Mesendoderm (in vitro differentiated cells): ENCODE data around the gene ZNF789.

Source experiments
- DNase-seq: peaks from one replicate; pipeline ENCODE4 v3.0.0; 2013
- H2AK5ac ChIP-seq: 2 replicates; pipeline ENCODE4 v1.6.1; 2013; ENCODE audit warnings: low read length, inconsistent platforms
- H2BK120ac ChIP-seq: 2 replicates; pipeline ENCODE4 v1.6.1; 2013; ENCODE audit warnings: low read depth, mild to moderate bottlenecking, low read length, moderate library complexity, mixed read lengths
- H2BK15ac ChIP-seq: replicated peaks from 2 replicates; pipeline ENCODE4 v1.6.1; 2013; ENCODE audit warnings: low read depth, mild to moderate bottlenecking, moderate library complexity
- H2BK5ac ChIP-seq: 2 replicates; pipeline ENCODE4 v1.6.1; 2013; ENCODE audit warnings: low read length, inconsistent platforms
- H3K18ac ChIP-seq: 2 replicates; pipeline ENCODE4 v1.6.1; 2013; ENCODE audit warnings: mild to moderate bottlenecking, low read length, mixed read lengths
- H3K23ac ChIP-seq: one replicate; pipeline ENCODE4 v1.6.1; 2013; ENCODE audit warnings: low read length
- H3K27ac ChIP-seq: 2 replicates; pipeline ENCODE4 v1.5.1; 2013; ENCODE audit warnings: low read depth, mild to moderate bottlenecking, inconsistent platforms, low read length, moderate library complexity
- H3K27me3 ChIP-seq: 2 replicates; pipeline ENCODE4 v1.6.1; 2013; ENCODE audit warnings: low read length, control low read depth, mild to moderate bottlenecking, inconsistent platforms; ENCODE audit not compliant: insufficient read depth, poor library complexity
- H3K36me3 ChIP-seq: 2 replicates; pipeline ENCODE4 v1.6.1; 2013; ENCODE audit warnings: low read length, inconsistent platforms; ENCODE audit not compliant: control insufficient read depth, insufficient read depth
- H3K4ac ChIP-seq: one replicate; pipeline ENCODE4 v1.6.1; 2013; ENCODE audit warnings: low read depth, mild to moderate bottlenecking, low read length, moderate library complexity
- H3K4me1 ChIP-seq: 2 replicates; pipeline ENCODE4 v1.6.1; 2013; ENCODE audit warnings: low read depth, low read length, inconsistent platforms; ENCODE audit not compliant: control insufficient read depth
- H3K4me2 ChIP-seq: 2 replicates; pipeline ENCODE4 v1.6.1; 2013; ENCODE audit warnings: low read length
- H3K4me3 ChIP-seq: 2 replicates; pipeline ENCODE4 v1.5.1; 2013; ENCODE audit warnings: mild to moderate bottlenecking, low read length
- H3K56ac ChIP-seq: one replicate; pipeline ENCODE4 v1.6.1; 2013; ENCODE audit warnings: low read length
- H3K79me1 ChIP-seq: 2 replicates; pipeline ENCODE4 v1.6.1; 2013; ENCODE audit warnings: low read length, inconsistent platforms
- H3K79me2 ChIP-seq: 2 replicates; pipeline ENCODE4 v1.6.1; 2013; ENCODE audit warnings: mild to moderate bottlenecking, low read length; ENCODE audit not compliant: control insufficient read depth, insufficient read depth
- H3K9ac ChIP-seq: 2 replicates; pipeline ENCODE4 v1.6.1; 2013; ENCODE audit warnings: low read length, inconsistent platforms
- H4K5ac ChIP-seq: one replicate; pipeline ENCODE4 v1.6.1; 2013; ENCODE audit warnings: low read length
- H4K8ac ChIP-seq: one replicate; pipeline ENCODE4 v1.6.1; 2013; ENCODE audit warnings: low read depth, mild to moderate bottlenecking, control low read depth, low read length, moderate library complexity
- WGBS: extraction: QIAGEN DNeasy Blood & Tissue Kit; methylation state at CpG from one replicate; pipeline ENCODE4 v1.1.7; 2013; ENCODE audit warnings: low lambda C conversion rate, missing lambda C conversion rate; ENCODE audit not compliant: insufficient coverage; ENCODE audit errors: extremely low coverage; 5-methylcytosine and 5-hydroxymethylcytosine counted together

Gene ZNF789

DNA sequence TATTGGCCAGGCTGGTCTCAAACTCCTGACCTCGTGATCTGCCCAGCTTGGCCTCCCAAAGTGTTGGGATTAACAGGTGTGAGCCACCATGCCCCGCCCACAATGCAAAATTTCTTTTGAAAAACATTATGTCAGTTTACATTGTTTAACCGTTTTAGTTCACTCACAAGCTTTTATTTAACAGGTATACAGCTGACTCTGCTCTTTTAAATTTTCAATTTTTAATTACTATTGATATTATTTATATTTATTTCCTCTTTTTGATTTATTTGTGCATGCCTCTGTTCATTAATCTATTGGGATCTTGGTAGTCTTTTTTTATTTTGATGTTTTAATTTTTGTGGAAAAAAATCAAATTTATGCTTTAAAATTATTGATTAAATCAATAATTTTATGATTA lies 48.7 kb downstream of the ZNF789 start:
- no peak overlapping the region for H3K56ac ChIP-seq
- no peak overlapping the region for H4K5ac ChIP-seq
- H2BK15ac ChIP-seq = no peak overlapping the region
- H3K4me1 ChIP-seq = no peaks in the 10 kb centered on the region
- no peak for DNase-seq
- no peak overlapping the region for H2BK5ac ChIP-seq
- H2AK5ac ChIP-seq = no peak overlapping the region
- H3K18ac ChIP-seq = no peak overlapping the region
- H3K27ac ChIP-seq = no peak overlapping the region
- no peak overlapping the region for H3K4ac ChIP-seq
- H3K36me3 ChIP-seq = peaks cover 7% of the 10 kb centered on the region
- no peak overlapping the region for H3K4me3 ChIP-seq
- H2BK120ac ChIP-seq = no peak overlapping the region
- no peak overlapping the region for H3K4me2 ChIP-seq
- no peaks in the 10 kb centered on the region for H3K27me3 ChIP-seq
- no CpG with 5 or more reads among the region's 3 CpGs for WGBS
- H3K9ac ChIP-seq = no peak overlapping the region
- no peaks in the 10 kb centered on the region for H3K79me1 ChIP-seq
- no peaks in the 10 kb centered on the region for H3K79me2 ChIP-seq
- no peak overlapping the region for H3K23ac ChIP-seq
- H4K8ac ChIP-seq = no peak overlapping the region

DNA sequence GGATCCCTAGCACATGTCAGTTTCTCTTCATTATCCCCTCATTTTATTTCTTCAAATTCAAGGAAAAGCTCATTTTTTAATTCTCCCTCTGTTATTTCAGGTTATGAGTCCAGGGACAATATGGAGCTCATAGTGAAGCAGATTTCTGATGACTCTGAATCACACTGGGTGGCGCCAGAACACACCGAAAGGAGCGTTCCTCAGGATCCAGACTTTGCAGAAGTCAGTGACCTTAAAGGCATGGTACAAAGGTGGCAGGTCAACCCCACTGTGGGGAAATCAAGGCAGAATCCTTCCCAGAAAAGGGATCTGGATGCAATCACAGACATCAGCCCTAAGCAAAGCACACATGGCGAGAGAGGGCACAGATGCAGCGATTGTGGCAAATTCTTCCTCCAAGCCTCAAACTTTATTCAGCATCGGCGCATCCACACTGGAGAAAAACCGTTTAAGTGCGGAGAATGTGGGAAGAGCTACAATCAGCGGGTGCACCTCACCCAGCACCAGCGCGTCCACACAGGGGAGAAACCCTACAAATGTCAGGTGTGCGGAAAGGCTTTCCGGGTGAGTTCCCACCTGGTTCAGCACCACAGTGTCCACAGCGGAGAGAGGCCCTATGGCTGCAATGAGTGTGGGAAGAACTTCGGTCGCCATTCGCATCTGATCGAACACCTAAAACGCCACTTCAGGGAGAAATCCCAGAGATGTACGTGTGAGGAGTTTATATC lies 53.2 kb downstream of the ZNF789 start:
- peak; percentile 48 for DNase-seq
- Histone ChIP-seq H3K27ac (no peak overlapping the region), H3K56ac (no peak overlapping the region), H4K8ac (no peak overlapping the region), H3K4me2 (no peak overlapping the region), H3K18ac (no peak overlapping the region), H3K36me3 (peaks cover 9% of the 10 kb centered on the region), H3K4ac (no peak overlapping the region), H4K5ac (no peak overlapping the region), H3K23ac (no peak overlapping the region), H2BK5ac (no peak overlapping the region), H3K4me1 (no peaks in the 10 kb centered on the region), H3K79me2 (no peaks in the 10 kb centered on the region), H3K79me1 (no peaks in the 10 kb centered on the region), H2BK15ac (no peak overlapping the region), H3K4me3 (no peak overlapping the region), H2AK5ac (no peak overlapping the region), H3K9ac (no peak overlapping the region), H3K27me3 (no peaks in the 10 kb centered on the region), H2BK120ac (no peak overlapping the region)
- WGBS = no CpG with 5 or more reads among the region's 21 CpGs

DNA sequence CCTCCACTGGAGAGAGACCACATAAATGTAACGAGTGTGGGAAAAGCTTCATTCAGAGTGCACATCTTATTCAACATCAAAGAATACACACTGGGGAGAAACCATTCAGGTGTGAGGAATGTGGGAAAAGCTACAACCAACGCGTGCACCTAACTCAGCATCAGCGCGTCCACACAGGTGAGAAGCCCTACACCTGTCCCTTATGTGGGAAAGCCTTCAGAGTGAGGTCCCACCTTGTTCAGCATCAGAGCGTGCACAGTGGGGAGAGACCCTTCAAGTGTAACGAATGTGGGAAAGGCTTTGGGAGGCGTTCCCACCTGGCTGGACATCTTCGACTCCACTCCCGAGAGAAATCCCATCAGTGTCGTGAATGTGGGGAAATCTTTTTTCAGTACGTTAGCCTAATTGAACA lies 58.7 kb downstream of the ZNF789 start:
- no peak overlapping the region for H3K56ac ChIP-seq
- H3K4me1 ChIP-seq = no peaks in the 10 kb centered on the region
- H3K27me3 ChIP-seq = no peaks in the 10 kb centered on the region
- peak overlapping the region; percentile 34 for H3K4me3 ChIP-seq
- H2BK15ac ChIP-seq = no peak overlapping the region
- H3K23ac ChIP-seq = no peak overlapping the region
- no peaks in the 10 kb centered on the region for H3K79me1 ChIP-seq
- H2BK5ac ChIP-seq = no peak overlapping the region
- no CpG with 5 or more reads among the region's 12 CpGs for WGBS
- H3K4me2 ChIP-seq = no peak overlapping the region
- H2BK120ac ChIP-seq = no peak overlapping the region
- H3K9ac ChIP-seq = no peak overlapping the region
- peaks cover 16% of the 10 kb centered on the region for H3K36me3 ChIP-seq
- DNase-seq = peak; percentile 33
- no peaks in the 10 kb centered on the region for H3K79me2 ChIP-seq
- H3K18ac ChIP-seq = no peak overlapping the region
- no peak overlapping the region for H2AK5ac ChIP-seq
- H3K27ac ChIP-seq = no peak overlapping the region
- no peak overlapping the region for H4K5ac ChIP-seq
- no peak overlapping the region for H4K8ac ChIP-seq
- H3K4ac ChIP-seq = no peak overlapping the region

DNA sequence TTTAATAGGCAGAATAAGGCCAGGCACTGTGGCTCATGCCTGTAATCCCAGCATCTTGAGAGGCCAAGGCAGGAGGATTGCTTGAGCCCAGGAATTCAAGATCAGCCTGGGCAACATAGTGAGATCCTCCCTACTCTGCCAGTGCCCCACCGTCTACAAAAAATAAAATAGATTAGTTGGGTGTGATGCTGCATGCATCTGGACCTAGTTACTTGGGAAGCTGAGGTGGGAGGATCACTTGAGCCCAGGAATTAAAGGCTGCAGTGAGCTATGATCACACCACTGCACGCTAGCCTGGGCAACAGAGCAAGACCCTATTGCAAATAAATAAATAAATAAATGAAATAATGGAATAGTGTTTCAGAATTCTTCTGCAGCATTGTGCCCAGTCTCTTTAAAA lies 63.0 kb downstream of the ZNF789 start:
- Histone ChIP-seq H3K4me2 (no peak overlapping the region), H3K79me1 (no peaks in the 10 kb centered on the region), H4K5ac (no peak overlapping the region), H3K4me3 (no peak overlapping the region), H2BK120ac (no peak overlapping the region), H3K4me1 (no peaks in the 10 kb centered on the region), H3K79me2 (no peaks in the 10 kb centered on the region), H4K8ac (no peak overlapping the region), H3K9ac (no peak overlapping the region), H3K4ac (no peak overlapping the region), H3K27ac (no peak overlapping the region), H3K36me3 (peaks cover 13% of the 10 kb centered on the region), H2BK5ac (no peak overlapping the region), H3K18ac (no peak overlapping the region), H2BK15ac (no peak overlapping the region), H3K23ac (no peak overlapping the region), H3K27me3 (no peaks in the 10 kb centered on the region), H2AK5ac (no peak overlapping the region), H3K56ac (no peak overlapping the region)
- no peak for DNase-seq
- WGBS = no CpG with 5 or more reads among the region's 2 CpGs
